SK-N-SH (cell line): ENCODE data around the gene PKM. TPM values are rescaled to one million over a fixed set of nuclear protein-coding genes. Genes with fewer than 3 reads are reported as not detected.

Experiments used
- CTCF ChIA-PET: fragments of 300-600, 350-600 bp; formaldehyde crosslinking; extraction: SDS; loops from one replicate; lab custom pipeline; 2021; lab: Yijun Ruan, JAX
- POLR2A ChIA-PET: fragments of 350-600 bp; sonication (Branson Sonifier 250); formaldehyde crosslinking; extraction: SDS; loops from one replicate; lab custom pipeline; 2020; ENCODE audit warnings: antibody characterized with exemption, inconsistent platforms; lab: Yijun Ruan, JAX
- DNase-seq: peaks from one replicate; pipeline ENCODE4 v3.0.0; 2012
- H2AFZ ChIP-seq: fragments of 200-600 bp; sonication (generic); 2 replicates; pipeline ENCODE4 v1.8.1; 2016; ENCODE audit warnings: antibody characterized with exemption, mild to moderate bottlenecking, low read depth
- H3F3A ChIP-seq: fragments of 200-600 bp; sonication (generic); replicated peaks from 2 replicates; pipeline ENCODE3; 2016; ENCODE audit warnings: antibody characterized with exemption, mild to moderate bottlenecking; ENCODE audit not compliant: insufficient read depth
- H3K27ac ChIP-seq, 2 experiments: fragments of 200-500 bp in 1 of 2; fragments of 200-600 bp in 1 of 2; sonication (Bioruptor generic) in 1 of 2; sonication (generic), shearing (Covaris generic) in 1 of 2; 2 replicates each; pipeline versions ENCODE4 v1.5.1 to v1.6.1; 2014 to 2016; ENCODE audit warnings: low read depth in 2 of 2, inconsistent platforms in 1 of 2, low read length in 1 of 2, mild to moderate bottlenecking in 1 of 2, mixed read lengths in 1 of 2
- H3K27me3 ChIP-seq: fragments of 200-600 bp; sonication (generic), shearing (Covaris generic); 2 replicates; pipeline ENCODE4 v1.6.1; 2016; ENCODE audit warnings: mixed run types; ENCODE audit not compliant: insufficient read depth
- H3K36me3 ChIP-seq, 2 experiments: fragments of 200-500 bp in 1 of 2; fragments of 200-600 bp in 1 of 2; sonication (Bioruptor generic) in 1 of 2; sonication (generic) in 1 of 2; replicated peaks in 1 of 2; 2 replicates each; pipeline versions ENCODE3 to v1.5.1; 2014 to 2016; ENCODE audit warnings: low read length in 1 of 2, mild to moderate bottlenecking in 1 of 2; ENCODE audit not compliant: insufficient read depth in 2 of 2, control insufficient read depth in 1 of 2
- H3K4me1 ChIP-seq, 2 experiments: fragments of 200-500 bp in 1 of 2; fragments of 200-600 bp in 1 of 2; sonication (Bioruptor generic) in 1 of 2; sonication (generic), shearing (Covaris generic) in 1 of 2; 2 replicates each; pipeline versions ENCODE4 v1.5.1 to v1.6.1; 2014 to 2016; ENCODE audit warnings: low read depth in 1 of 2, low read length in 1 of 2, mixed run types in 1 of 2; ENCODE audit not compliant: insufficient read depth in 2 of 2, control insufficient read depth in 1 of 2
- H3K4me2 ChIP-seq: fragments of 200-600 bp; sonication (generic), shearing (Covaris generic); 2 replicates; pipeline ENCODE4 v1.6.1; 2017; ENCODE audit warnings: mixed run types
- H3K4me3 ChIP-seq, 2 experiments: fragments of 200-500 bp in 1 of 2; fragments of 200-600 bp in 1 of 2; sonication (Bioruptor generic) in 1 of 2; sonication (generic), shearing (Covaris generic) in 1 of 2; 2 replicates each; pipeline versions ENCODE4 v1.5.1 to v1.8.1; 2014 to 2016; ENCODE audit warnings: low read depth in 2 of 2, inconsistent platforms in 1 of 2, low read length in 1 of 2, mild to moderate bottlenecking in 1 of 2, mixed read lengths in 1 of 2, moderate library complexity in 1 of 2
- H3K79me2 ChIP-seq: fragments of 200-600 bp; sonication (generic); 2 replicates; pipeline ENCODE4 v1.8.1; 2017; ENCODE audit warnings: mild to moderate bottlenecking; ENCODE audit not compliant: insufficient read depth
- H3K9ac ChIP-seq: fragments of 200-600 bp; sonication (generic); 2 replicates; pipeline ENCODE4 v1.6.1; 2017; ENCODE audit warnings: mixed run types
- H3K9me2 ChIP-seq: fragments of 200-600 bp; sonication (generic); 2 replicates; pipeline ENCODE4 v1.6.1; 2017; ENCODE audit warnings: mixed run types
- H3K9me3 ChIP-seq: fragments of 200-600 bp; sonication (generic); 2 replicates; pipeline ENCODE4 v1.6.1; 2017; ENCODE audit warnings: mixed run types, mild to moderate bottlenecking, moderate library complexity
- H4K20me1 ChIP-seq: fragments of 200-600 bp; sonication (generic); 2 replicates; pipeline ENCODE4 v1.6.1; 2017; ENCODE audit warnings: mild to moderate bottlenecking, mixed run types; ENCODE audit not compliant: insufficient read depth
- CHD2 ChIP-seq: fragments of 150-350 bp; IDR thresholded peaks from 2 replicates; pipeline ENCODE4 v1.6.1; 2018; ENCODE audit warnings: low read length; ENCODE audit not compliant: partially characterized antibody
- ELF1 ChIP-seq: IDR thresholded peaks from 2 replicates; pipeline ENCODE4 v1.4.0; 2012
- FOXJ3 ChIP-seq: sonication (generic); formaldehyde crosslinking; IDR thresholded peaks from 2 replicates; pipeline ENCODE4 v1.5.1; 2020; ENCODE audit warnings: mild to moderate bottlenecking, missing genetic modification reagents
- JUND ChIP-seq: IDR thresholded peaks from 2 replicates; pipeline ENCODE4 v1.4.0; 2012
- MXI1 ChIP-seq: IDR thresholded peaks from 2 replicates; pipeline ENCODE4 v1.6.1; 2012; ENCODE audit warnings: mild to moderate bottlenecking, low read depth, low read length, improper control_type of control experiment
- RXRA ChIP-seq: IDR thresholded peaks from 2 replicates; pipeline ENCODE4 v1.4.0; 2012; ENCODE audit warnings: low read depth, mild to moderate bottlenecking, borderline replicate concordance
- SMC3 ChIP-seq: IDR thresholded peaks from 2 replicates; pipeline ENCODE4 v1.6.1; 2012; ENCODE audit warnings: low read depth, low read length, improper control_type of control experiment
- TAF1 ChIP-seq: IDR thresholded peaks from 2 replicates; pipeline ENCODE4 v1.6.1; 2012; ENCODE audit warnings: low read depth, mild to moderate bottlenecking, low read length, moderate library complexity, borderline replicate concordance
- YY1 ChIP-seq: IDR thresholded peaks from 2 replicates; pipeline ENCODE4 v1.4.0; 2012; ENCODE audit warnings: low read depth, mild to moderate bottlenecking
- WGBS: methylation state at CpG from one replicate; pipeline ENCODE4 v1.1.6; 2017; ENCODE audit warnings: low lambda C conversion rate; 5-methylcytosine and 5-hydroxymethylcytosine counted together
- polyA plus RNA-seq, 3 experiments: library from polyadenylated mRNA; depleted of rRNA; stranded (reverse); fragments of >200 nt; gene quantifications; 2 replicates each; pipeline ENCODE4 v1.2.3, GENCODE V29; 2012
- TF ChIP-seq, protein P1 (sequence below): IDR thresholded peaks from 2 replicates; pipeline ENCODE4; 2012
- TF ChIP-seq, protein P2 (sequence below): IDR thresholded peaks from 2 replicates; pipeline ENCODE4 v1.6.1; 2012; ENCODE audit warnings: mild to moderate bottlenecking, low read depth, low read length, moderate library complexity
- TF ChIP-seq, protein P3 (sequence below): IDR thresholded peaks from 2 replicates; pipeline ENCODE4 v1.4.0; 2012; ENCODE audit warnings: low read depth
- TF ChIP-seq, protein P4 (sequence below): fragments of 150-350 bp; IDR thresholded peaks from 2 replicates; pipeline ENCODE4 v1.6.1; 2016; ENCODE audit warnings: mild to moderate bottlenecking, low read depth, low read length

Gene PKM
- polyA plus RNA-seq, 1 of the 3 experiments (the other 2 are of a cell fraction), result 1,453 TPM

DNA sequence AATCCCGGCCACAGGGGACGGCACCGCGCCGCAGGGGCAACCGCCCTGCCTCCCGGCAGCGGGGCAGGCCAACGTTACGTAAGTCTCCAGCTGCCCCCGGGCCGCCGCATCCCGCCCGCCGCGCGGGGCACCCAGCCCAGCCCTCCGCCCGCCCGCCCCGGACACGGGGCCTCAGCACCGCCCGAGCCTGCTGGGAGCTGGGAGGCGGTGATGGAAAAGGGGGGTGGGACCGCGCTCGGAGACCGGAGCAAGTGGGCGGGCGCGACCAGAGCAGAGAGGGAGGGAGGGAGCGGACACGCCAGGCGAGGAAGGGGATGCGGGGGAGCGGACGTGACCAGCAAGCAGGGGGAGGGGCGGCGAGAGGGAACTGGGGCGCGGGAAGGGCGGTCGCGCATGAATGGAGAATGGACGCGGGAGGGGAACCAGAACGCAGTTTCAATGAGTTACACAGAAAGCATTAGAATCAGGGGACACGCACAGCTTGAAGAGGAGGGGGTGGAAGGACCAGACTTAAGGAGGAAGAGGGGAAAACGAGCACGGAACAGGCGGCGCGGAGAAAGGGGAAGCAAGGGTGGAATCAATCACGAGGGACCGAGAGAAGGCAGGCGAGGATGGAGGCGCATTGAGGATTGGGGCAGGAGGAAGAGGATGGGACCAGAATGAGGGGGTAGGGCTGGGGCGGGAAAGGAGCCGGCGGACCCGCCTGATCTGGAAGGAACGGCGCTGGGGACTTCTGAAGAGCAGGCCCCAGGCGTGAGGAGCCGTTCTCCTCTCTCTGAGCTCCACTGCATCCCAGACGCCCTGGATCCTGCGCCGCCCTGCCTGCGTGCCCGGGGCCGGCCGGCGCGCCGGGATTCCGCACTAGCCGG lies 559 bp downstream of the PKM start:
- Histone ChIP-seq H2AFZ (no peak overlapping the region), H3K4me2 (peak overlapping the region; percentile 93), H3K79me2 (peaks cover 76% of the 10 kb centered on the region), H3K27ac (peak overlapping the region; percentile 89 to 96), H4K20me1 (peaks cover 41% of the 10 kb centered on the region), H3K4me1 (peaks cover 24 to 40% of the 10 kb centered on the region in 2 experiments), H3K9ac (peak overlapping the region; percentile 96), H3K27me3 (no peaks in the 10 kb centered on the region), H3K9me2 (no peaks in the 10 kb centered on the region), H3K9me3 (no peaks in the 10 kb centered on the region), H3K36me3 (peaks cover 7 to 15% of the 10 kb centered on the region in 2 experiments), H3K4me3 (peak overlapping the region; percentile 88 to 90), H3F3A (peaks cover 58% of the 10 kb centered on the region)
- TF ChIP-seq, protein P1, sequence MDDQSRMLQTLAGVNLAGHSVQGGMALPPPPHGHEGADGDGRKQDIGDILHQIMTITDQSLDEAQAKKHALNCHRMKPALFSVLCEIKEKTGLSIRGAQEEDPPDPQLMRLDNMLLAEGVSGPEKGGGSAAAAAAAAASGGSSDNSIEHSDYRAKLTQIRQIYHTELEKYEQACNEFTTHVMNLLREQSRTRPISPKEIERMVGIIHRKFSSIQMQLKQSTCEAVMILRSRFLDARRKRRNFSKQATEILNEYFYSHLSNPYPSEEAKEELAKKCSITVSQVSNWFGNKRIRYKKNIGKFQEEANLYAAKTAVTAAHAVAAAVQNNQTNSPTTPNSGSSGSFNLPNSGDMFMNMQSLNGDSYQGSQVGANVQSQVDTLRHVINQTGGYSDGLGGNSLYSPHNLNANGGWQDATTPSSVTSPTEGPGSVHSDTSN, result peak; percentile 10; the same call in 1 of the 2 replicates
- no peak for TF ChIP-seq ELF1
- TF ChIP-seq, protein P2, sequence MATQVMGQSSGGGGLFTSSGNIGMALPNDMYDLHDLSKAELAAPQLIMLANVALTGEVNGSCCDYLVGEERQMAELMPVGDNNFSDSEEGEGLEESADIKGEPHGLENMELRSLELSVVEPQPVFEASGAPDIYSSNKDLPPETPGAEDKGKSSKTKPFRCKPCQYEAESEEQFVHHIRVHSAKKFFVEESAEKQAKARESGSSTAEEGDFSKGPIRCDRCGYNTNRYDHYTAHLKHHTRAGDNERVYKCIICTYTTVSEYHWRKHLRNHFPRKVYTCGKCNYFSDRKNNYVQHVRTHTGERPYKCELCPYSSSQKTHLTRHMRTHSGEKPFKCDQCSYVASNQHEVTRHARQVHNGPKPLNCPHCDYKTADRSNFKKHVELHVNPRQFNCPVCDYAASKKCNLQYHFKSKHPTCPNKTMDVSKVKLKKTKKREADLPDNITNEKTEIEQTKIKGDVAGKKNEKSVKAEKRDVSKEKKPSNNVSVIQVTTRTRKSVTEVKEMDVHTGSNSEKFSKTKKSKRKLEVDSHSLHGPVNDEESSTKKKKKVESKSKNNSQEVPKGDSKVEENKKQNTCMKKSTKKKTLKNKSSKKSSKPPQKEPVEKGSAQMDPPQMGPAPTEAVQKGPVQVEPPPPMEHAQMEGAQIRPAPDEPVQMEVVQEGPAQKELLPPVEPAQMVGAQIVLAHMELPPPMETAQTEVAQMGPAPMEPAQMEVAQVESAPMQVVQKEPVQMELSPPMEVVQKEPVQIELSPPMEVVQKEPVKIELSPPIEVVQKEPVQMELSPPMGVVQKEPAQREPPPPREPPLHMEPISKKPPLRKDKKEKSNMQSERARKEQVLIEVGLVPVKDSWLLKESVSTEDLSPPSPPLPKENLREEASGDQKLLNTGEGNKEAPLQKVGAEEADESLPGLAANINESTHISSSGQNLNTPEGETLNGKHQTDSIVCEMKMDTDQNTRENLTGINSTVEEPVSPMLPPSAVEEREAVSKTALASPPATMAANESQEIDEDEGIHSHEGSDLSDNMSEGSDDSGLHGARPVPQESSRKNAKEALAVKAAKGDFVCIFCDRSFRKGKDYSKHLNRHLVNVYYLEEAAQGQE, result peak; percentile 18
- no peak for TF ChIP-seq RXRA
- peak; percentile 90 for TF ChIP-seq CHD2
- peak; percentile 55 for TF ChIP-seq TAF1
- TF ChIP-seq JUND, result no peak
- peak; percentile 16; the same call in 1 of the 2 replicates for TF ChIP-seq MXI1
- no peak for TF ChIP-seq SMC3
- TF ChIP-seq, protein P3, sequence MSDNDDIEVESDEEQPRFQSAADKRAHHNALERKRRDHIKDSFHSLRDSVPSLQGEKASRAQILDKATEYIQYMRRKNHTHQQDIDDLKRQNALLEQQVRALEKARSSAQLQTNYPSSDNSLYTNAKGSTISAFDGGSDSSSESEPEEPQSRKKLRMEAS, result peak; percentile 78
- no peak for TF ChIP-seq FOXJ3 (CRISPR knock-in tag)
- TF ChIP-seq, protein P4, sequence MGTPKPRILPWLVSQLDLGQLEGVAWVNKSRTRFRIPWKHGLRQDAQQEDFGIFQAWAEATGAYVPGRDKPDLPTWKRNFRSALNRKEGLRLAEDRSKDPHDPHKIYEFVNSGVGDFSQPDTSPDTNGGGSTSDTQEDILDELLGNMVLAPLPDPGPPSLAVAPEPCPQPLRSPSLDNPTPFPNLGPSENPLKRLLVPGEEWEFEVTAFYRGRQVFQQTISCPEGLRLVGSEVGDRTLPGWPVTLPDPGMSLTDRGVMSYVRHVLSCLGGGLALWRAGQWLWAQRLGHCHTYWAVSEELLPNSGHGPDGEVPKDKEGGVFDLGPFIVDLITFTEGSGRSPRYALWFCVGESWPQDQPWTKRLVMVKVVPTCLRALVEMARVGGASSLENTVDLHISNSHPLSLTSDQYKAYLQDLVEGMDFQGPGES, result no peak
- no peak for TF ChIP-seq YY1
- ChIA-PET CTCF (interaction anchor here (1.2 to 3.5 kb wide), 3 partner anchors 10 to 486 kb away, joined by 3 to 23 read pairs (median 4); no protein-coding TSS in a partner anchor), POLR2A (interaction anchor here (0.6 to 3.3 kb wide), 10 partner anchors 9 to 85 kb away, joined by 3 to 28 read pairs (median 5); partner anchors contain the start of gene GRAMD2A)
- WGBS, result under 1% methylated on average over 65 of the region's 79 CpGs
- DNase-seq, result peak; percentile 95
